Breast epithelium (tissue), 4 donors: ENCODE measurements around the gene HUNK. TPM values are rescaled to one million over a fixed set of nuclear protein-coding genes. Genes with fewer than 3 reads are reported as not detected.

Experiments
- DNase-seq, 2 donors: peaks; one replicate each; pipeline ENCODE4 v3.0.0-alpha.2; 2019; ENCODE audit warnings: low spot score in 2 of 2
- H3K27ac ChIP-seq, 2 donors: fragments of 200-600 bp; sonication (generic) in 1 of 2; one replicate each; pipeline ENCODE4 v1.5.1; 2016 to 2019; ENCODE audit warnings: mild to moderate bottlenecking in 1 of 2
- H3K27me3 ChIP-seq, 2 donors: fragments of 200-600 bp; sonication (generic) in 1 of 2; one replicate each; pipeline versions ENCODE4 v1.5.1 to v1.6.0; 2017 to 2019; ENCODE audit warnings: control low read depth in 1 of 2, mild to moderate bottlenecking in 1 of 2
- H3K36me3 ChIP-seq: fragments of 200-600 bp; one replicate; pipeline ENCODE4 v1.5.1; 2019
- H3K4me1 ChIP-seq, 2 donors: fragments of 200-600 bp; sonication (generic); one replicate each; pipeline ENCODE4 v1.5.1; 2016 to 2019; ENCODE audit warnings: control low read depth in 1 of 2
- H3K4me3 ChIP-seq, 3 donors: fragments of 200-600 bp; sonication (generic); 1 replicate in 2 of 3; 2 replicates in 1 of 3; pipeline ENCODE4 v1.5.1; 2016 to 2019; ENCODE audit warnings: mild to moderate bottlenecking in 3 of 3, moderate library complexity in 2 of 3
- H3K9me3 ChIP-seq, 2 donors: fragments of 200-600 bp; sonication (generic) in 1 of 2; one replicate each; pipeline ENCODE4 v1.5.1; 2016 to 2019; ENCODE audit warnings: control low read depth in 1 of 2
- POLR2A ChIP-seq: fragments of 450-650 bp; IDR thresholded peaks from one replicate; pipeline ENCODE4 v1.6.1; 2016; ENCODE audit warnings: antibody characterized with exemption, mild to moderate bottlenecking, moderate library complexity
- POLR2AphosphoS5 ChIP-seq, 3 donors: sonication (generic); formaldehyde crosslinking; IDR thresholded peaks; one replicate each; pipeline ENCODE4 v1.6.1; 2017; ENCODE audit warnings: antibody characterized with exemption in 3 of 3
- intact Hi-C: fragments of 100-400 bp; cut with DNase I; formaldehyde crosslinking; loops from one replicate; pipeline ENCODE4 v1.15.1; 2023; ENCODE audit warnings: low total_unique reads
- total RNA-seq, 3 donors: library from RNA; depleted of rRNA; stranded (reverse); fragments of >200 nt; gene quantifications; one replicate each; pipeline ENCODE4 v1.1.0, GENCODE V29; 2016
- TF ChIP-seq, protein P1 (sequence below), 3 donors: fragments of 450-650 bp; IDR thresholded peaks; one replicate each; pipeline ENCODE4 v1.5.1; 2016 to 2017; ENCODE audit warnings: antibody characterized with exemption in 3 of 3, mild to moderate bottlenecking in 3 of 3, moderate library complexity in 3 of 3

The HUNK gene
- total RNA-seq, 3 donors from 2014 or later = 0.32 to 2.0 (median 1.3) TPM

- DNase-seq = no peak
- intact Hi-C loops = no loop called here
- H3K36me3 ChIP-seq = no peaks in the 10 kb centered on the region
Measured at GRCh38 chr21:31938330-31939301, 65.8 kb downstream of the HUNK start.

DNA sequence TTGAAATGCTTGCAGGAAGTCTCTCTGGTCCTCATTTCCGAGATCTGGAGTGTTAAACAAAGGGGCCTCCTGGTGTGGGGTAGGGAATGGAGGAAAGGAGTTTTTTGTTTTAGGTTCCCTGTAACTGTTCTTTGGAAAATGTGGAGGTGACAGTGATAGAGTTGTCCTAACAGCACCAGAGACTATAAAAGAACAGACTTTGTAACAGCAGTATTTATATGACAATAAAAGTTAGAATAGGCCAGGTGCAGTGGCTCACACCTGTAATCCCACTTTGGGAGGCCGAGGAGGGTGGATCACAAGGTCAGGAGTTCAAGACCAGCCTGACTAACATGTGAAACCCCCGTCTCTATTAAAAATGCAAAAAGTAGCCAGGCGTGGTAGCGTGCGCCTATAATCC is 68.9 kb downstream of the HUNK start:
- Histone ChIP-seq H3K27me3 (no peaks in the 10 kb centered on the region), H3K4me1 (no peaks in the 10 kb centered on the region), H3K4me3 (no peak overlapping the region), H3K9me3 (no peaks in the 10 kb centered on the region), H3K27ac (no peak overlapping the region), H3K36me3 (no peaks in the 10 kb centered on the region)
- intact Hi-C loops = loop anchor here (2.0 kb wide), 1 partner anchor 19 kb away; no protein-coding TSS in a partner anchor
- TF ChIP-seq POLR2A (no peak), POLR2AphosphoS5 (IDR thresholded peaks at IDR 0.05) (no peak)
- TF ChIP-seq, protein P1, sequence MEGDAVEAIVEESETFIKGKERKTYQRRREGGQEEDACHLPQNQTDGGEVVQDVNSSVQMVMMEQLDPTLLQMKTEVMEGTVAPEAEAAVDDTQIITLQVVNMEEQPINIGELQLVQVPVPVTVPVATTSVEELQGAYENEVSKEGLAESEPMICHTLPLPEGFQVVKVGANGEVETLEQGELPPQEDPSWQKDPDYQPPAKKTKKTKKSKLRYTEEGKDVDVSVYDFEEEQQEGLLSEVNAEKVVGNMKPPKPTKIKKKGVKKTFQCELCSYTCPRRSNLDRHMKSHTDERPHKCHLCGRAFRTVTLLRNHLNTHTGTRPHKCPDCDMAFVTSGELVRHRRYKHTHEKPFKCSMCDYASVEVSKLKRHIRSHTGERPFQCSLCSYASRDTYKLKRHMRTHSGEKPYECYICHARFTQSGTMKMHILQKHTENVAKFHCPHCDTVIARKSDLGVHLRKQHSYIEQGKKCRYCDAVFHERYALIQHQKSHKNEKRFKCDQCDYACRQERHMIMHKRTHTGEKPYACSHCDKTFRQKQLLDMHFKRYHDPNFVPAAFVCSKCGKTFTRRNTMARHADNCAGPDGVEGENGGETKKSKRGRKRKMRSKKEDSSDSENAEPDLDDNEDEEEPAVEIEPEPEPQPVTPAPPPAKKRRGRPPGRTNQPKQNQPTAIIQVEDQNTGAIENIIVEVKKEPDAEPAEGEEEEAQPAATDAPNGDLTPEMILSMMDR (IDR thresholded peaks at IDR 0.05) = no peak
- DNase-seq = no peak

More at GRCh38 chr21:31938330-31939301, 65.8 kb downstream of the HUNK start:
- Histone ChIP-seq H3K27ac (no peak overlapping the region), H3K9me3 (no peaks in the 10 kb centered on the region), H3K4me3 (no peak overlapping the region), H3K4me1 (no peaks in the 10 kb centered on the region), H3K27me3 (no peaks in the 10 kb centered on the region)
- TF ChIP-seq POLR2A (no peak), POLR2AphosphoS5 (IDR thresholded peaks at IDR 0.05) (no peak)
- TF ChIP-seq, protein P1 (IDR thresholded peaks at IDR 0.05) = no peak

DNA sequence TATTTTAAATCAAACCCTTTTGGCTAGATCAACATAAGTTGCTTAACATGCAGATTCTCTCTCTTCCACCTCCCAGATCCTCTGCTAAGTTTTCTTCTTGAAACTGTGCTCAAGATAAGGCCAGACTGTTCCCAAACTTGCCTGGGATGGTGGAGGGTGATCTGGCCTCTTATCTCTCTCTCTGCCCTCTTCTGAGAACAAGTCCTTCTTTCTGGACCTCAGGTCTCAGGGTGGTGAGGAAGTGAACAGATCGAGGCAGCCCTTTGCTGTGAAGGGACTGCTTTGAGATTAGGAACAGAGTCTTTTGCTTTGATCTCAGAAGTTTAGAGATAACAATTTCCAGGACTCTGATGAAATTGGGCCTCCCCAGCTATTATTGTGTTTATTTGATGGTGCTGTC is 70.7 kb downstream of the HUNK start:
- no peak overlapping the region for H3K27ac ChIP-seq
- no peak for DNase-seq
- H3K4me1 ChIP-seq = no peaks in the 10 kb centered on the region
- no peaks in the 10 kb centered on the region for H3K36me3 ChIP-seq
- no peaks in the 10 kb centered on the region for H3K9me3 ChIP-seq
- H3K27me3 ChIP-seq = no peaks in the 10 kb centered on the region
- no peak overlapping the region for H3K4me3 ChIP-seq
- no peak for TF ChIP-seq POLR2AphosphoS5 (IDR thresholded peaks at IDR 0.05)
- TF ChIP-seq POLR2A = no peak
- TF ChIP-seq, protein P1 (IDR thresholded peaks at IDR 0.05) = no peak
- intact Hi-C loops = loop anchor here (2.0 kb wide), 1 partner anchor 17 kb away; no protein-coding TSS in a partner anchor

- no peak for DNase-seq
- Histone ChIP-seq H3K27me3 (no peaks in the 10 kb centered on the region), H3K9me3 (no peaks in the 10 kb centered on the region), H3K36me3 (no peaks in the 10 kb centered on the region), H3K4me1 (no peaks in the 10 kb centered on the region), H3K4me3 (no peak overlapping the region), H3K27ac (no peak overlapping the region)
- intact Hi-C loops = no loop called here
- TF ChIP-seq, protein P1 (IDR thresholded peaks at IDR 0.05) = no peak
- no peak for TF ChIP-seq POLR2A
- no peak for TF ChIP-seq POLR2AphosphoS5 (IDR thresholded peaks at IDR 0.05)
Measured at GRCh38 chr21:31945141-31945540, 72.3 kb downstream of the HUNK start.

GRCh38 chr21:31945546-31945945 is 72.7 kb downstream of the HUNK start:
- Histone ChIP-seq H3K4me3 (no peak overlapping the region), H3K27ac (no peak overlapping the region), H3K9me3 (no peaks in the 10 kb centered on the region), H3K36me3 (no peaks in the 10 kb centered on the region), H3K4me1 (no peaks in the 10 kb centered on the region), H3K27me3 (no peaks in the 10 kb centered on the region)
- intact Hi-C loops = no loop called here
- DNase-seq = no peak
- no peak for TF ChIP-seq POLR2A
- TF ChIP-seq, protein P1 (IDR thresholded peaks at IDR 0.05) = no peak
- no peak for TF ChIP-seq POLR2AphosphoS5 (IDR thresholded peaks at IDR 0.05)
